NCI-H2081 treated with DMSO at 0.1 percent for 48 hours (cell line): ENCODE results near the gene GET3.
"Not testable (repeated sequence)": the region's sequence is repeated elsewhere in the genome, so short reads cannot be mapped to it uniquely, and the experiment has no call there.

ENCODE experiments used
- DNase-seq: peaks from one replicate; lab custom pipeline; 2025; lab: John Stamatoyannopoulos, UW

The GET3 gene

DNA sequence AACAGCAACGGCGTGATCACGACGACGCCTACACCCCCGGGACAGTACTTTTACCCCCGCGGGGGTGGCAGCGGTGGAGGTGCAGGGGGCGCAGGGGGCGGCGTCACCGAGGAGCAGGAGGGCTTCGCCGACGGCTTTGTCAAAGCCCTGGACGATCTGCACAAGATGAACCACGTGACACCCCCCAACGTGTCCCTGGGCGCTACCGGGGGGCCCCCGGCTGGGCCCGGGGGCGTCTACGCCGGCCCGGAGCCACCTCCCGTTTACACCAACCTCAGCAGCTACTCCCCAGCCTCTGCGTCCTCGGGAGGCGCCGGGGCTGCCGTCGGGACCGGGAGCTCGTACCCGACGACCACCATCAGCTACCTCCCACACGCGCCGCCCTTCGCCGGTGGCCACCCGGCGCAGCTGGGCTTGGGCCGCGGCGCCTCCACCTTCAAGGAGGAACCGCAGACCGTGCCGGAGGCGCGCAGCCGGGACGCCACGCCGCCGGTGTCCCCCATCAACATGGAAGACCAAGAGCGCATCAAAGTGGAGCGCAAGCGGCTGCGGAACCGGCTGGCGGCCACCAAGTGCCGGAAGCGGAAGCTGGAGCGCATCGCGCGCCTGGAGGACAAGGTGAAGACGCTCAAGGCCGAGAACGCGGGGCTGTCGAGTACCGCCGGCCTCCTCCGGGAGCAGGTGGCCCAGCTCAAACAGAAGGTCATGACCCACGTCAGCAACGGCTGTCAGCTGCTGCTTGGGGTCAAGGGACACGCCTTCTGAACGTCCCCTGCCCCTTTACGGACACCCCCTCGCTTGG lies 55.0 kb downstream of the GET3 start:
- DNase-seq = no peak

DNA sequence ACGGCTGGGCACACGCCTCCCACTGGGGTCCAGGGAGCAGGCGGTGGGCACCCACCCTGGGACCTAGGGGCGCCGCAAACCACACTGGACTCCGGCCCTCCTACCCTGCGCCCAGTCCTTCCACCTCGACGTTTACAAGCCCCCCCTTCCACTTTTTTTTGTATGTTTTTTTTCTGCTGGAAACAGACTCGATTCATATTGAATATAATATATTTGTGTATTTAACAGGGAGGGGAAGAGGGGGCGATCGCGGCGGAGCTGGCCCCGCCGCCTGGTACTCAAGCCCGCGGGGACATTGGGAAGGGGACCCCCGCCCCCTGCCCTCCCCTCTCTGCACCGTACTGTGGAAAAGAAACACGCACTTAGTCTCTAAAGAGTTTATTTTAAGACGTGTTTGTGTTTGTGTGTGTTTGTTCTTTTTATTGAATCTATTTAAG lies 55.6 kb downstream of the GET3 start:
- no peak for DNase-seq

DNA sequence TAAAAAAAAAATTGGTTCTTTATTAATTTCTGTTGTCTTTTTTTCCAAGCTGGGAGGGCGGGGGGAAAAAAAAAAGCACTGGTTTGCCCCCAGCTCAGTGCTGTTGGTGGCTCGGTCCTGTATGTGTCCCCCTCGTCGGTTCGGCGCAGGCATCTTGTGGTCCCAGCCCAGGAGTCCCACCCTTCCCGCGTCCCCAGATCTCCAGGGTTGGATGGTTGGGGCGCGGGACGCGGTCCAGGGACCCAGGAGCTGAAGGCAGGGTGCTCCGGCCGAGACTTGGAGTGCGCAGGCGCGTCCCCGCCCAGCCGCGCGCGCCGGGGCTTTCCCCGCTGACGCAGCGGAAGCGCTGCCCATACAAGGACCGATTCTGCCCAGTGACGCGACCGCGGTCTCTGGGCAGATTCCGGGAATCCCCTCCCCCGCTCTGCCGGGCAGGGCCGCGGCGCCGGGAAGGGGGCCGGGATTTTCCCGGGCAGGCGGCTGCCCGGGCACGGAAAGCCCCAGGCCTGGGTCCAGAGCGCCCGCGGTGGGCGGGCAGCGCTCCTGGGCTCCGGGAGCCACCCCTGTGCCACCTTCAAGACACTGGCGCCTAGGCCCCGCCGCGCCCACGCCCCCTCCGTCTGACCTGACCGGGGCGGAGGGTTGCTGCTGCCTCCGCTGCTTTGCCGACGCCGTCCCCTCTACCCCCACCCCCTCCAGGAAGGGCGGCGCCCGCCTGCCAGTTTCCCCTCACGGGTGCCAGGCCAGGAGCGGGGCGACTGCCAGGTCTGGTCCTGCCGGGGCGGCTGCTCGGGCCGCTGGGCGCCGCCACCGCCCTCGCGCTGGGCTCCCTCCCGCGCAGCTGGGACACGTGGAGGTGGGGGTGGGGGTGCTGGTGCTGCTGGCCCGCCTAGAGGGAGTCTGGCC lies 56.2 kb downstream of the GET3 start:
- DNase-seq = peak; percentile 28

- no peak for DNase-seq
These were observed 57.1 kb downstream of the GET3 start for GRCh38 chr19:12794196-12794941.

DNA sequence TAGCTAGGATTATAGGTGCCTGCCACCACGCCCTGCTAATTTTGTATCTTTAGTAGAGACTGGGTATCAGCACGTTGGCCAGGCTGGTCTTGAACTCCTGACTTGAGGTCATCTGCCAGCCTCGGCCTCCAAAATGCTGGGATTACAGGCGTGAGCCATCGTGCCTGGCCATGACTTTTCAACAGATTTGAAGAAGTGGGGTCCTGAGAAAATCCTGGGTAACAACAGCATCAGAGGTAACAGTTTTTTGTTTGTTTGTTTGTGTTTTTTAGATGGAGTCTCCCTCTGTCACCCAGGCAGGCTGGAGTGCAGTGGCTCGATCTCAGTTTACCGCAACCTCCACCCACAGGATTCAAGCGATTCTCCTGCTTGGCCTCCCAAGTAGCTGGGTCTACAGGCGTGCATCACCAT lies 57.7 kb downstream of the GET3 start:
- no peak for DNase-seq

GRCh38 chr19:12796146-12797071 lies 59.1 kb downstream of the GET3 start:
- DNase-seq = peak; percentile 18

DNA sequence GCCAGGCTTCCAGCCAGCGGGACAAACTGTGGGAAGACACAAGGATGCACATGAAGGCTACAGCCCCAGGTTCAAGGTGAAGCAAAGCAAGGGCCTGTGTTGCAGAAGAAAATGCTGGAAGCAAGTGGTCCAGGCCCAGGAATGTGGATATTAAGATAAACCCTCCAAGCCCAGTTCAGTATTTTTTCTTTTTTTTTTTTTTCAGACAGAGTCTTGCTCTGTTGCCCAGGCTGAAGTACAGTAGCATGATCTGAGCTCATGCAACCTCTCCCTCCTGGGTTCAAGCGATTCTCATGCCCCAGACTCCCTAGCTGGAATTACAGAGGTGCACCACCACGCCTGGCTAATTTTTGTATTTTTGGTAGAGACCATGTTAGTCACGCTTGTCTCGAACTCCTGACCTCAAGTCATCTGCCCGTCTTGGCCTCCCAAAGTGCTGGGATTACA lies 59.9 kb downstream of the GET3 start:
- DNase-seq = no peak

GRCh38 chr19:12797607-12798006 lies 60.3 kb downstream of the GET3 start:
- not testable (repeated sequence) for DNase-seq
